OCI-LY7 (cell line): ENCODE results near the gene C2CD4C.

Experiments used
- EZH2phosphoT487 ChIP-seq: fragments of 200-600 bp; sonication (generic); IDR thresholded peaks from 2 replicates; pipeline ENCODE4 v1.6.1; 2018; ENCODE audit warnings: low read depth, borderline replicate concordance, mild to moderate bottlenecking, mixed run types, antibody characterized with exemption, low read length, moderate library complexity, mixed read lengths
- TF ChIP-seq, protein P1 (sequence below): fragments of 200-600 bp; sonication (generic); conservative IDR thresholded peaks from 2 replicates; pipeline ENCODE4 v1.5.1; 2014; ENCODE audit warnings: mild to moderate bottlenecking, antibody characterized with exemption, low read length, moderate library complexity, mixed read lengths

DNA sequence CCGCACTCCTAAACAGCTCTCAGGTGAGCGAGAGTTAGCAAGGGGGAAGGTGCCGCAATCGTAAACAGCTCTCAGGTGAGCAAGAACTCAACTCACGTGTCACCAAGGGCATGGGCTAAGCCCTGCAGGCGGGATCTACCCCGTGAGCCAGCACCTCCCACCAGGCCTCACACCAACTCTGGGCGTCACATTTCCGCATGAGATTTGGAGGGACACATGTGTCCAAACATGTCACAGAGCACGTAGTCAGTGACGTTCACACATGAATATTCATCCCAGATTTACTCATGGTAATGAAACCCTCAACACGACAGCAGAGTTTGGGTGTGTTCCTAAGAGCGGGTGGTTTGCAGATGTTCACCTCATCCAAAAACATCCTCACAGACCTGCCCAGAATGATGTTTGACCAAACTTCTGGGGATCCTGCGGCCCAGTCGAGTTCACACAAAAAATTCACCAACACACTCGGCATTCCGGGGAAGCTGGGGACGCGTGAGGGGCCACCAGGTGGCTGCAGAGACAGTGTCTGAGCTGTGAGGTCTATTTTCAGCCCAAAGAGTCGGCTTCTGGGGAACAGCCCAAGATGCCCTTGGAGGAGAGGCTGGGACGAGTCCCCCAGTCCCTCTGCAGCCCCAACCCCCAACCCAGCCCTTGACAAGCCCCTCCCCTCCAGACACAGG lies 19.6 kb downstream of the C2CD4C start:
- TF ChIP-seq, protein P1, sequence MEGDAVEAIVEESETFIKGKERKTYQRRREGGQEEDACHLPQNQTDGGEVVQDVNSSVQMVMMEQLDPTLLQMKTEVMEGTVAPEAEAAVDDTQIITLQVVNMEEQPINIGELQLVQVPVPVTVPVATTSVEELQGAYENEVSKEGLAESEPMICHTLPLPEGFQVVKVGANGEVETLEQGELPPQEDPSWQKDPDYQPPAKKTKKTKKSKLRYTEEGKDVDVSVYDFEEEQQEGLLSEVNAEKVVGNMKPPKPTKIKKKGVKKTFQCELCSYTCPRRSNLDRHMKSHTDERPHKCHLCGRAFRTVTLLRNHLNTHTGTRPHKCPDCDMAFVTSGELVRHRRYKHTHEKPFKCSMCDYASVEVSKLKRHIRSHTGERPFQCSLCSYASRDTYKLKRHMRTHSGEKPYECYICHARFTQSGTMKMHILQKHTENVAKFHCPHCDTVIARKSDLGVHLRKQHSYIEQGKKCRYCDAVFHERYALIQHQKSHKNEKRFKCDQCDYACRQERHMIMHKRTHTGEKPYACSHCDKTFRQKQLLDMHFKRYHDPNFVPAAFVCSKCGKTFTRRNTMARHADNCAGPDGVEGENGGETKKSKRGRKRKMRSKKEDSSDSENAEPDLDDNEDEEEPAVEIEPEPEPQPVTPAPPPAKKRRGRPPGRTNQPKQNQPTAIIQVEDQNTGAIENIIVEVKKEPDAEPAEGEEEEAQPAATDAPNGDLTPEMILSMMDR = no peak
- TF ChIP-seq EZH2phosphoT487 = no peak
